K562 (cell line): ENCODE results near the gene GGT6. TPM values are rescaled to one million over a fixed set of nuclear protein-coding genes. Genes with fewer than 3 reads are reported as not detected.

Source experiments
- AFF1 ChIP-seq, 2 experiments: fragments of 450-650 bp; IDR thresholded peaks; 2 replicates each; pipeline ENCODE4 v1.6.1; 2018; ENCODE audit warnings: mild to moderate bottlenecking in 2 of 2, low read depth in 1 of 2; ENCODE audit not compliant: partially characterized antibody in 2 of 2
- ATF4 ChIP-seq: fragments of 450-650 bp; formaldehyde crosslinking; IDR thresholded peaks from 2 replicates; pipeline ENCODE4 v1.4.0; 2022; ENCODE audit warnings: mild to moderate bottlenecking, moderate library complexity
- DDX20 ChIP-seq: fragments of 450-650 bp; IDR thresholded peaks from 2 replicates; pipeline ENCODE4 v1.6.1; 2016; ENCODE audit warnings: missing genetic modification characterization, low read depth, mild to moderate bottlenecking, missing compliant biosample characterization, moderate library complexity
- GABPA ChIP-seq: fragments of 200-800 bp; sonication (Bioruptor generic); conservative IDR thresholded peaks from 2 replicates; pipeline ENCODE4 v1.6.1; 2016; ENCODE audit warnings: low read depth, missing genetic modification characterization, missing compliant biosample characterization
- GMEB1 ChIP-seq: fragments of 250-450 bp; sonication (Bioruptor Pico); IDR thresholded peaks from 2 replicates; pipeline ENCODE4 v1.4.0; 2020; ENCODE audit warnings: mild to moderate bottlenecking
- GTF3C2 ChIP-seq: IDR thresholded peaks from 3 replicates; pipeline ENCODE4 v1.6.1; 2011; ENCODE audit warnings: borderline replicate concordance, mild to moderate bottlenecking, moderate library complexity; ENCODE audit not compliant: insufficient read length; ENCODE audit errors: extremely low read depth
- JUND ChIP-seq, 2 experiments: IDR thresholded peaks; 2 replicates in 1 of 2; 3 replicates in 1 of 2; pipeline ENCODE4 v1.6.1; 2011; ENCODE audit warnings: borderline replicate concordance in 2 of 2, low read depth in 2 of 2, low read length in 2 of 2, improper control_type of control experiment in 1 of 2, missing biosample characterization in 1 of 2, missing genetic modification characterization in 1 of 2, missing genetic modification reagents in 1 of 2
- NR4A1 ChIP-seq, 2 experiments: fragments of 250-450 bp in 1 of 2; fragments of 450-650 bp in 1 of 2; sonication (Bioruptor Pico) in 1 of 2; IDR thresholded peaks; 2 replicates each; pipeline versions ENCODE4 v1.4.0 to v1.6.1; 2016 to 2020; ENCODE audit warnings: mild to moderate bottlenecking in 2 of 2, missing compliant biosample characterization in 1 of 2, missing genetic modification characterization in 1 of 2, moderate library complexity in 1 of 2
- OTX1 ChIP-seq: fragments of 450-650 bp; formaldehyde crosslinking; IDR thresholded peaks from 2 replicates; pipeline ENCODE4 v1.4.0; 2022; ENCODE audit warnings: mild to moderate bottlenecking
- ZBTB33 ChIP-seq: sonication (generic); formaldehyde crosslinking; IDR thresholded peaks from 2 replicates; pipeline ENCODE4 v1.8.1; 2023; ENCODE audit warnings: mild to moderate bottlenecking, missing genetic modification reagents
- ZNF511 ChIP-seq: sonication (generic); formaldehyde crosslinking; IDR thresholded peaks from 2 replicates; pipeline ENCODE4 v1.8.0; 2022; ENCODE audit warnings: mild to moderate bottlenecking, missing genetic modification reagents
- polyA plus RNA-seq, 8 experiments: library from polyadenylated mRNA; depleted of rRNA in 4 of 8; stranded (reverse) in 5 of 8; unstranded in 3 of 8; fragments of >200 nt; fragmentation: Nextera tagmentation in 2 of 8; fragmentation: Illumina TruSeq in 1 of 8; extraction: Ambion mirVana in 2 of 8; extraction: Trizol in 1 of 8; gene quantifications; 2 replicates each; pipeline versions ENCODE4 v1.2.1 to v1.2.3, GENCODE V29; 2011 to 2014; ENCODE audit warnings: inconsistent platforms in 1 of 8, missing spikeins in 1 of 8
- total RNA-seq, 7 experiments: library from RNA; depleted of rRNA in 6 of 7; stranded (reverse); fragments of >200 nt in 6 of 7; fragmentation: Illumina TruSeq in 2 of 7; extraction: Trizol in 2 of 7; gene quantifications; 2 replicates each; pipeline versions ENCODE4 v1.2.1 to v1.2.3, GENCODE V29; 2011 to 2021; ENCODE audit warnings: low replicate concordance in 1 of 7

The GGT6 gene
- total and polyA plus RNA-seq, 9 of the 15 experiments (the other 6 are each of a cell fraction or from before 2014, with no cell fraction given): 0.09 TPM; not detected in 8

- TF ChIP-seq JUND (IDR thresholded peaks at IDR 0.05; ENCODE audit: borderline replicate concordance, low read depth, low read length) (no peak), JUND (tag; IDR thresholded peaks at IDR 0.05; ENCODE audit: borderline replicate concordance, low read depth, low read length) (no peak), GMEB1 (CRISPR knock-in tag) (no peak), GTF3C2 (no peak), ZNF511 (peak; percentile 55; the same call in 1 of the 2 replicates), AFF1 (IDR thresholded peaks at IDR 0.05; ENCODE audit: low read depth in 1 of 2, partially characterized antibody in 2 of 2) (no peak), GABPA (tag) (peak; percentile 94), ATF4 (CRISPR knock-in tag) (0 out of 2 replicates have a peak, but pooled peaks have one; percentile 20), DDX20 (tag) (no peak), OTX1 (CRISPR knock-in tag) (no peak), NR4A1 (CRISPR knock-in tag; IDR thresholded peaks at IDR 0.05) (no peak), NR4A1 (tag; IDR thresholded peaks at IDR 0.05) (no peak), ZBTB33 (CRISPR knock-in tag) (no peak)
Measured at GRCh38 chr17:4554997-4555799, 5.2 kb downstream of the GGT6 start, which contains the start of gene MYBBP1A (continued).
